Astrocyte (in vitro differentiated cells and primary cell): ENCODE results near the gene GNAT1. TPM values are rescaled to one million over a fixed set of nuclear protein-coding genes. Genes with fewer than 3 reads are reported as not detected.

Experiments
- DNase-seq: peaks from one replicate; pipeline ENCODE4 v3.0.0-alpha.2; 2010; ENCODE audit warnings: low read depth
- FAIRE-seq: peaks from 2 replicates; lab custom pipeline; 2011; peaks lifted over from hg19 to GRCh38; lab: Jason Lieb, UNC
- H2AFZ ChIP-seq: 2 replicates; pipeline ENCODE4 v1.6.0; 2012; ENCODE audit warnings: low read depth, low read length, inconsistent platforms
- H3K27ac ChIP-seq: 2 replicates; pipeline ENCODE4 v1.5.1; 2011; ENCODE audit warnings: low read depth, low read length, inconsistent platforms
- H3K27me3 ChIP-seq: 2 replicates; pipeline ENCODE4 v1.6.0; 2011; ENCODE audit warnings: low read length, inconsistent platforms; ENCODE audit not compliant: insufficient read depth
- H3K36me3 ChIP-seq: 2 replicates; pipeline ENCODE4 v1.5.1; 2011; ENCODE audit warnings: low read length, inconsistent platforms; ENCODE audit not compliant: insufficient read depth
- H3K4me1 ChIP-seq: 2 replicates; pipeline ENCODE4 v1.5.1; 2011; ENCODE audit warnings: low read length, inconsistent platforms; ENCODE audit not compliant: insufficient read depth
- H3K4me2 ChIP-seq: 2 replicates; pipeline ENCODE4 v1.6.0; 2012; ENCODE audit warnings: low read length, inconsistent platforms
- H3K4me3 ChIP-seq: 2 replicates; pipeline ENCODE4 v1.5.1; 2011; ENCODE audit warnings: low read depth, mild to moderate bottlenecking, low read length, inconsistent platforms; ENCODE audit not compliant: insufficient read depth
- H3K79me2 ChIP-seq: 2 replicates; pipeline ENCODE4 v1.6.0; 2012; ENCODE audit warnings: mild to moderate bottlenecking, low read length, inconsistent platforms; ENCODE audit not compliant: insufficient read depth
- H3K9ac ChIP-seq: 2 replicates; pipeline ENCODE4 v1.6.0; 2012; ENCODE audit warnings: mild to moderate bottlenecking, low read length, inconsistent platforms
- H3K9me3 ChIP-seq: 2 replicates; pipeline ENCODE4 v1.5.1; 2012; ENCODE audit warnings: low read depth, mild to moderate bottlenecking, low read length, inconsistent platforms; ENCODE audit not compliant: insufficient read depth
- H4K20me1 ChIP-seq: 2 replicates; pipeline ENCODE4 v1.6.0; 2012; ENCODE audit warnings: low read length, inconsistent platforms; ENCODE audit not compliant: insufficient read depth
- H3K27ac Mint-ChIP-seq: one replicate; pipeline ENCODE4 v1.8.0; 2021; ENCODE audit warnings: mild to moderate bottlenecking, mixed read lengths; ENCODE audit not compliant: unreplicated experiment
- H3K27me3 Mint-ChIP-seq: one replicate; pipeline ENCODE4 v1.8.0; 2021; ENCODE audit warnings: low read depth, mixed read lengths; ENCODE audit not compliant: unreplicated experiment
- H3K36me3 Mint-ChIP-seq: one replicate; pipeline ENCODE4 v1.8.0; 2021; ENCODE audit warnings: low read depth, mixed read lengths; ENCODE audit not compliant: unreplicated experiment
- H3K4me1 Mint-ChIP-seq: one replicate; pipeline ENCODE4 v1.8.0; 2021; ENCODE audit warnings: low read depth, mixed read lengths; ENCODE audit not compliant: unreplicated experiment
- H3K4me3 Mint-ChIP-seq: one replicate; pipeline ENCODE4 v1.8.0; 2021; ENCODE audit warnings: mild to moderate bottlenecking, moderate library complexity, mixed read lengths; ENCODE audit not compliant: unreplicated experiment
- H3K9me3 Mint-ChIP-seq: one replicate; pipeline ENCODE4 v1.8.0; 2021; ENCODE audit warnings: mild to moderate bottlenecking, mixed read lengths; ENCODE audit not compliant: unreplicated experiment
- EZH2 ChIP-seq: IDR thresholded peaks from 2 replicates; pipeline ENCODE4 v1.6.1; 2012; ENCODE audit warnings: mild to moderate bottlenecking, low read length, inconsistent platforms; ENCODE audit not compliant: insufficient read depth
- total RNA-seq: library from RNA; stranded (reverse); gene quantifications from 2 replicates; pipeline ENCODE4 v1.2.1, GENCODE V29; 2021
- TF ChIP-seq, protein P1 (sequence below): IDR thresholded peaks from 2 replicates; pipeline ENCODE4 v1.5.1; 2011; ENCODE audit warnings: low read depth, mild to moderate bottlenecking, inconsistent platforms, low read length, moderate library complexity; ENCODE audit not compliant: insufficient read depth

Gene GNAT1
- total RNA-seq, 1 donor from 2014 or later: not detected

DNA sequence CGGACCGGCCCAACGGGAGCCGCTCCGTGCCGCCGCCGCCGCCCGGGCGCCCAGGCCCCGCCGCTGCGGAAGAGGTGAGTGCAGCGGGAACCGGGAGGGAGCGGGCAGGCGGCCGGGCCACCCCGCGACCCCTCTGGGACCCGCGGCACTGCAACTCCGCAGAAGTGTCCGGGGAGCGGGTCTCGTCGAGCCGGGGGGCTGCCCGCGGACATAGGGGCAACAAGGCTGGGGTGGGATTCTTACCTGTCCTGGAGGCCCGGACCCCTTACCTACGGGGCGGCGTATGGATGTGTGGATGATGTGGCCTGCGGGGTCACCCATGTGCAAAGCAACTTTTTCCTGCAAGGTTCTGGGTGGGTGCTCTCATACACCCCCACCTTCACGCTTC lies 35.9 kb upstream of the GNAT1 start:
- H3K4me1 Mint-ChIP-seq: peaks cover 13% of the 10 kb centered on the region
- peak overlapping the region; percentile 10 for H2AFZ ChIP-seq
- H3K4me3 Mint-ChIP-seq: peak overlapping the region; percentile 87
- no peak for FAIRE-seq
- H3K79me2 ChIP-seq: no peaks in the 10 kb centered on the region
- no peak for DNase-seq
- no peak overlapping the region for H3K27ac ChIP-seq
- H3K36me3 Mint-ChIP-seq: no peaks in the 10 kb centered on the region
- H3K36me3 ChIP-seq: no peaks in the 10 kb centered on the region
- no peaks in the 10 kb centered on the region for H3K9me3 ChIP-seq
- H3K4me2 ChIP-seq: peak overlapping the region; percentile 86
- H3K9ac ChIP-seq: peak overlapping the region; percentile 59
- peaks cover 2% of the 10 kb centered on the region for H3K9me3 Mint-ChIP-seq
- no peak for TF ChIP-seq EZH2
- TF ChIP-seq, protein P1, sequence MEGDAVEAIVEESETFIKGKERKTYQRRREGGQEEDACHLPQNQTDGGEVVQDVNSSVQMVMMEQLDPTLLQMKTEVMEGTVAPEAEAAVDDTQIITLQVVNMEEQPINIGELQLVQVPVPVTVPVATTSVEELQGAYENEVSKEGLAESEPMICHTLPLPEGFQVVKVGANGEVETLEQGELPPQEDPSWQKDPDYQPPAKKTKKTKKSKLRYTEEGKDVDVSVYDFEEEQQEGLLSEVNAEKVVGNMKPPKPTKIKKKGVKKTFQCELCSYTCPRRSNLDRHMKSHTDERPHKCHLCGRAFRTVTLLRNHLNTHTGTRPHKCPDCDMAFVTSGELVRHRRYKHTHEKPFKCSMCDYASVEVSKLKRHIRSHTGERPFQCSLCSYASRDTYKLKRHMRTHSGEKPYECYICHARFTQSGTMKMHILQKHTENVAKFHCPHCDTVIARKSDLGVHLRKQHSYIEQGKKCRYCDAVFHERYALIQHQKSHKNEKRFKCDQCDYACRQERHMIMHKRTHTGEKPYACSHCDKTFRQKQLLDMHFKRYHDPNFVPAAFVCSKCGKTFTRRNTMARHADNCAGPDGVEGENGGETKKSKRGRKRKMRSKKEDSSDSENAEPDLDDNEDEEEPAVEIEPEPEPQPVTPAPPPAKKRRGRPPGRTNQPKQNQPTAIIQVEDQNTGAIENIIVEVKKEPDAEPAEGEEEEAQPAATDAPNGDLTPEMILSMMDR: no peak
- peak overlapping the region; percentile 52 for H3K4me3 ChIP-seq
- H4K20me1 ChIP-seq: no peaks in the 10 kb centered on the region
- H3K4me1 ChIP-seq: peaks cover 15% of the 10 kb centered on the region
- no peak overlapping the region for H3K27ac Mint-ChIP-seq
- peaks cover 46% of the 10 kb centered on the region for H3K27me3 Mint-ChIP-seq
- peaks cover 9% of the 10 kb centered on the region for H3K27me3 ChIP-seq

DNA sequence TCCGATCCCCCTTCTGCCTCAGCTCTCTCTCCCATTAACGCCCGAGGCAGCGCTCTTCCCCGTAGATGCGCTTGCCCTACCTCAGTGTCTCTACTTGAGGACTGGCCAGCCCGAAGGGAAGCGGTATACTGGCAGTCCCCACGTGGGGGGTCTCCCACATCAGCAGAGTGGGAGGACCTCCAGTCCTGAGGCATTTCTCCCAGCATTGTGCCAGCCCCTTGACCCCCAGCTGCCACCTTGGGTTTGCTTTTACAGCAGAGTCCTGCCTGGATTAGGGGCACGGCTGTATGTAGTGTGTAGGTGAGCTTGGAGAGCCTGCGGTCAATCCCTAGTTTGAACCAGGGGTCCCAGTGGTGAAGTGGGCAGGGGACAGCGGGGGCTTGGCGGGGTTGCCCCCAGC lies 35.5 kb upstream of the GNAT1 start:
- peak overlapping the region; percentile 86 for H3K4me2 ChIP-seq
- H3K4me1 Mint-ChIP-seq: peaks cover 13% of the 10 kb centered on the region
- peak overlapping the region; percentile 52 for H3K4me3 ChIP-seq
- peaks cover 9% of the 10 kb centered on the region for H3K27me3 ChIP-seq
- H3K9me3 ChIP-seq: no peaks in the 10 kb centered on the region
- H3K27me3 Mint-ChIP-seq: peaks cover 44% of the 10 kb centered on the region
- H3K36me3 Mint-ChIP-seq: no peaks in the 10 kb centered on the region
- H2AFZ ChIP-seq: peak overlapping the region; percentile 10
- DNase-seq: no peak
- H3K27ac ChIP-seq: no peak overlapping the region
- peak overlapping the region; percentile 87 for H3K4me3 Mint-ChIP-seq
- H3K4me1 ChIP-seq: peaks cover 16% of the 10 kb centered on the region
- H3K36me3 ChIP-seq: no peaks in the 10 kb centered on the region
- FAIRE-seq: no peak
- H3K9me3 Mint-ChIP-seq: peaks cover 2% of the 10 kb centered on the region
- no peak overlapping the region for H3K27ac Mint-ChIP-seq
- peak overlapping the region; percentile 62 for H3K9ac ChIP-seq
- H3K79me2 ChIP-seq: no peaks in the 10 kb centered on the region
- H4K20me1 ChIP-seq: no peaks in the 10 kb centered on the region
- TF ChIP-seq EZH2: no peak
- TF ChIP-seq, protein P1: no peak
